Daoy (cell line): Measurements from ENCODE around the gene AUH. TPM values are rescaled to one million over a fixed set of nuclear protein-coding genes. Genes with fewer than 3 reads are reported as not detected.

Source experiments
- DNase-seq: peaks from one replicate; pipeline ENCODE4 v3.0.0-alpha.2; 2015; ENCODE audit warnings: low read depth
- total RNA-seq: library from RNA; depleted of rRNA; stranded (reverse); fragments of >200 nt; shearing (Covaris generic); gene quantifications from 2 replicates; pipeline ENCODE4 v1.2.3, GENCODE V29; 2014

Gene AUH
- total RNA-seq, 1 experiment from 2014 or later: 21.4 TPM

DNA sequence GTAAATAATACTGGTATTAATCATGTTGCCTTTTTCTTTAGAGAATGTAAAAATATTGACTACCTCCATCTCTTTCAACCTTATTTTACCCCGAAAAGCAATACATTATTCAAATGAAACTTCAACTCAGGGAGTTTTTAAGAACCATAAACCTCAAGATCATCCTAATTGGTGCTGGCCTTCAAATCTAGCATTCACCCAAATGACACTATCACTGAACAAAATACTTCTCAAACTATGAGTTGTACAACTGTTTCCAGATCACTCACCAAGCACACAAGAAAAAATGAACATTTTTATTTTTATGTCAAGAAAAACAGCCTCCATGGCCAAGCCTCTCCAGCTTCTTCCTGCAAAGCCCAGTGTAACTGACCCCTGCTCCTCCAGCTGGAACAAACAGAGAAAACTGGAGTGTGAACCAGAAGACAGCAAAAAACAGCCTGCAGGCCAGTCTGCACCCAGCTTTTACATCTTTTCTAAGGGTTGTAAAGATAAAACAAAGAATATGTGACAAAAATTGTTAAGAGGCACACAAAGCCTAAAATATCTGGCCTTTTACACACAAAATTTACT lies 21.2 kb downstream of the AUH start:
- no peak for DNase-seq

DNA sequence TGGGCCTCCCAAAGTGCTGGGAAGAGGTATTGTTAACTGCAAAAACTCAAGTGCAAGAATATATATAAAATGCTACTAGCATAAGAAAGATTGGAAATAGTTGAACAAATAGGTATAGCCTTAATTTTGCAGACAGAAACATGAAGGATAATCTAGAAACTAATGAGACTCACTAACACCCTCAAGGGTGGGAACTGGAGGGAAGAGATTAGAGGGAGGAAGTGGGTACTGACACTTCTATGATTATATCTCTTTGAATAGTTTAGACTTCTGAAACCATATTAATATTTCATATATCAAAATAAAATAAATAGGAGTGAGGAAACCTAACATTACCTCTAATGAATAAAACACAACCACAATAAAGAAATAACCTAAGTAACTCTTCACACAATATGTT lies 23.0 kb downstream of the AUH start:
- no peak for DNase-seq

DNA sequence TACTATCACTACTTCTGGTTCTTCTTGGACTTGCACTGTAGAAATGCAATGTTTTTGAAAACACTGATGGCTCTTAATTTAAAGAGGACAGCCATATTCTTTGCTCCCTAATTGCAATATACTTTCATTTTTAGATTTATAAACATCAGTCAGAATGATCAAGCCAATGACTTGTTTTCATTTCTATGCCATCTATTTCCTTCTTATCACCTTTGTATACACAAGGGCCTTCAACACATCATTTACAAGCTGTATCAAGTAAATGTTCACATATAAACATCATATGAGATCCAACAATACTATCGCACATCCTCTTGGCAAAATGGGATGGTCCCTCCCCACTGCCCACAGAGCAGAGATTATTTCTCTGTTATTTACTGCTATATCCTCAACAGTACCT lies 24.9 kb downstream of the AUH start:
- no peak for DNase-seq

DNA sequence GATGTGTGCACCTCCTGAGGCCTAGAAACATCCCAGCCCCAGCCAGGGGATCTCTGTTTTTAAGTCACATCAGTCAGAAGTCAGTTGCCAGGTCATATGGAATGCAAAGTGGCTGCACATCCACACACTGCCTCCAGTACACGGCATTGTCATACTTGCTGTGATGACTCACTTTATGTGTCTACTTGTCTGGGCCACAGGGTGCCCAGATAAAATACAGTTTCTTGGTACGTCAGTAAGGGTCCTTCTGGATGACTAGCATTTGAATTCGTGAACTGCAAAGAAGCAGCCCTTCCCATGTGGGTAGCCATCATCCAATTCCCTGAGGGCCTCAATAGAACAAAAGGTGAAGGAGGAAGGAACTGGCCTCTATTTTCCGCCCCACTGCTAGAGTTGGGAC lies 27.7 kb downstream of the AUH start:
- DNase-seq: peak; percentile 51

DNA sequence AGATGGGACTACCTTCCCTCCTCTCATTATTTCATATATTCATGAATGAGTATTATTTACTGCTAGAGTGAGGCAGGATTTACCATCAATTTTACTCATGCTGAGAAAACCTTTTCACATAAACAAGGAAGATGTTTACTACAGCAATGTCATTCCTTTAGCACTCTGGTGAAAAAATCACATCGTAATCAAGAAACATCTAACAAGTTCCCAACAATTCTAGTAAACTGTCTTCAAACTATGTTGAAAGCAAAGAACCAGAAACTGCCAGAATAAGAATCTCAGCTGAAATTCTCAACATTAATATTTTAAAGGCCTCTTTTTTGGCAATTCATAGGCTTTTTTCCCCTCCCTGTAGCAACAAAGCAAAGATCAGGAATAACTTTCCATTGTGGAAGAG lies 28.2 kb downstream of the AUH start:
- no peak for DNase-seq

DNA sequence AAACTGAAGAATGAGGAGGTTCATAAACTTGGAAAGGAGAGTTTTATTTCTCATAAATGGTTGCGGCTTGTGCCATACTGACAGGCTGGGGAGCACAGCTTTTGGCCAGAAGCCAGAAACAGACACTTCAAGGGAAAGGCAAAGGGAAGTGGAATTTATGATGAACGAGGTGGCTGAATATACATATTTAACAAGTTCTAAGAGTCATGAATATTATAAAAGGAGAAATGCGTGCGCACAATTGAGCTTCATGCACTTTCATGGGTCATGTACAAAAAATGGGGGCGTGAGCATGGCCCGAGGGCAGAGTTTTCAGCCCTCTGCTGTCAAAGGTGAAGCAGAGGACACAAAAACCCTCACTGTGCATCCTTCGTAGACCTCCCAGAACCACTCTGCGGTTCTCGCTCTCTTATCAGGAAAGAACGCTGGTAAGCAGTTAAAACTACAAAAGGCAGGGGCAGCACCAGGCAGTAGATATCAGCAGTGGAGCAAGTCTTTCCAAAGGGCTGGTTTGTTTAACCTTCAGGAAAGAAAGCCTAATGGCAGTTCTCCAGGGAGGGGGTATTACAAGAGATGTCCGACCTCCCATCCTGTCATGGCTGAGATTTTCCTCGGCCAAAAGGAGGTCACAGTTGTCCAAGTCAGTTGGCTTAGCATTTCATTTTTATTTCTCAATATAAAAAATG lies 29.0 kb downstream of the AUH start:
- no peak for DNase-seq

DNA sequence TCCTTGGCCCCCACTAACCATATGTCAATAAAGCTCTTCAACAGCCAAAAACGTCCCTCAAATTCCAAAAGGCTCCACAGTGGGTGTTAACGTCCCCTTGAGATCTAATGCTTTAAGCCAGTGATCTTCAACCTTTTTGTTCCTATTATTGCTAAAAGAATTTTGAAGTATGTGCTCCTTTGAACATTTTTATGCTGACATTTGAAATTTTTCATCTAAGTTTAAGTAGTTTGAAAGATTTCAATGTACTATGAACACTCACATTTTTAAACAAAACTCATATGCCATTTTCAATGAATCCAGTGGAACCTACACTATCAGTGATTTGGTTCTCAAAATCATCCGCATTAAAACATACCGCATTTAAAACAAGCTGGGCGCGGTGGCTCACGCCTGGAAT lies 29.9 kb downstream of the AUH start:
- DNase-seq: no peak

DNA sequence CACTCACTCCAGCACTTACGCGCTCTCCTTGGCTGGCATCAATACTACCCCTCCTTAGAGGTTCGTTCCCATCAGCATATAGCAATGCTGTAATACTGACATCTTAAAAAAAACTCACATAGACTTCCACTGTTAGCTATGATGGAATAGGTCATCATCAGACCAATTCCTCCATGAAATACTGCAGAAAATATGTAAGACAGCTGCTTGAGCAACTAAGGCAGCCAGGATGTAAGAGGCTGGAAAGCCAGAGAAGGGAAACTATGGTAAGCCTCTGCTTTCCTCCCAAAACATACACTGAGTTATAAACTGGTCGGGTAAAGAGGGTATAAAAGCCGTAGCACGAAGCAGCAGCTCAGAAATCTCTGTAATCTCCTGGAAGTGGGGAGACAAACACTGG lies 33.5 kb downstream of the AUH start:
- no peak for DNase-seq

DNA sequence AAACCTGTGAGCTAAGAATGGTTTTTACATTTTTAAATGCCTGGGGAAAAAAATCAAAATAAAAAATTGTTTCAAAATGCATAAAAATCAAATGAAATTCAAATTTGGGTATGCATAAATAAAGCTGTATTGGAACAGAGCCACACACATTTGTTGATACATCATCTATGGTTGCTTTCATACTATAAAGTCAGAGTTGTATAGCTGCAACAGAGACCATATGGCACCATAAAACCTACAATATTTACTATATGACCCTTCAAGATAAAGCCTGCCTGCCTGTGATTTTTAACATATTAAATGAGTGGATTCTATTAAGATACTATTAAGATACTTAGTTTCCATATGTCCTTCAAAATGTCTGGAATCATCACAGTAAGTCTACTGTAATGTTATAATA lies 40.0 kb downstream of the AUH start:
- no peak for DNase-seq

DNA sequence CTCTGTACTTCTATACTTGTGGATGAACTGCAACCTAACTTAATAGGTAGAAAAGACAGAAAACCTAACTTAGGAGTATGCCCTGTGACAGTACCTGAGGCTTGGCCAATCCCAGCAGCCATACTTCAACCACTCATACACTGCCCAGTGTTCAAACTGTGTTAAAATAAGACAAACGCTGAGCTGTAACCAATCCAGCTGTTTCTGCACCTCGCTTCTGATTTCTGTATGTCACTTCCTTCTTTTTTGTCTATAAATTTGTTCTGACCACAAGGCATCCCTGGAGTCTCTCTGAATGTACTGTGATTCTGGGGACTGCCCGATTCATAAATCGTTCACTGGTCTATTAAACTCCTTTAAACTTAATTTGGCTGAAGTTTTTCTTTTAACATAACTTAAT lies 41.4 kb downstream of the AUH start:
- no peak for DNase-seq

DNA sequence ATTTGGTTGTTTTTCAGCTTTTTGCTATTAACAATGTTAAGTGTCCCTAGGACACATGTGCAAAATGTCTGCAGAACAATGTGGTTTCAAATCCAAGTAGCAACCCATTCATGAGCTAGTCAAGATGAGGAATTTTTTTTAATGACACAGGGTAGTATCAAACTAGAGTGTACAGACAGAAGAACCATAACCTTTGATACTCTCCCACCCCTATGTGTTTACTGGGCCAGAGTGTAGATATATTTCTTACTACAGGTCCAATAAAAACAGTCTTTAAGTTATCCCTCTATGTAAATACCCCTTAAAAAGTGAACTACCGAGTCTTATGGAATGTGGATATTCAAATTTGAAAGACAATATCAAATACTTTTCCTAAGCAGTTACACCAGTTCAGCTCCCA lies 45.6 kb downstream of the AUH start:
- DNase-seq: no peak

DNA sequence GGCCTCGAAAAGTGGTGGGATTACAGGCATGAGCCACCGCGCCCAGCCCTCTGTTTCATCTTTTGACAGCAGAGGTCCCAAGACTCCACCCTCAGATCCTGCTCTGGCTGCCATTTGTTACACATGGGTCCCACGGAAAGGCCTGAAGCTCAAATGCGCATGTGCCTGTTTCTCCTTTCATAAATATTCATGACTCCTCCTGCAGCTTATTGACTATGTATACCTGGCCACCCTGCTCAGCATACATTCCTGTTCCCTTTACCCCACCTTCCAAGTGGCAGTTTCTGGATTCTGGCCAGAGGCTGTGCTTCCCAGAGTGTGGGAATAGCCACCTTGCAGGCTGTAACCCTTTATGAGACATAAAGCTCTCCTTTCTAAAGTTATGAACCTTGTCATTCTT lies 46.5 kb downstream of the AUH start:
- no peak for DNase-seq

DNA sequence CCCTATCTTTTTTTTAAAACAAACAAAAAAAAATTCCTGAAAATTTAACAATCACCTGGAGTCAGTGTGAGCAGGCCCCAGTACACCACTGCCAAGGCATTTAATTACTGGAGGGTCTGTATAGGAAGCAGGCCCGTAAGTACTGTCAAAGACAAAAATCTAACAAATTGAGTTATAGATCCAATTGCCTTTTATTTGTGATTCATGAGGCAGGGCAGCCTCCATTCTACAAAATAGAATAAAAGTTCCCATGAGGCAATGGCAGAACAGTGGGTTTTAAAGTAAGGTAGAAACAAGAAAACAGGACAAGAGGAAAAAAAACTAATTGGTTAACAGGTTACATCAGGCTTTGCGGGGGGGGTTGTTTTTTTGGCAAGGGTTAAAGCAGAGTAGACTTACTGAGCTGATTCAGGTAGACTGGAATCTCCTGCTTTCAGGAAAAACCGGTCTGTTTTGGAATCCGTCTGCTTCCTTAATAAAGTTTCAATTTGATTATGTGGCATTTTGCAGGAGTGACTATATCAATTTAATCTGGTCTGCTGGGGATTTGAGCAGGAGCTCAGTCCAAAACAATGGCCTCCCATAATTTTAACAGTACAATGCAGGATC lies 48.9 kb downstream of the AUH start:
- DNase-seq: no peak

DNA sequence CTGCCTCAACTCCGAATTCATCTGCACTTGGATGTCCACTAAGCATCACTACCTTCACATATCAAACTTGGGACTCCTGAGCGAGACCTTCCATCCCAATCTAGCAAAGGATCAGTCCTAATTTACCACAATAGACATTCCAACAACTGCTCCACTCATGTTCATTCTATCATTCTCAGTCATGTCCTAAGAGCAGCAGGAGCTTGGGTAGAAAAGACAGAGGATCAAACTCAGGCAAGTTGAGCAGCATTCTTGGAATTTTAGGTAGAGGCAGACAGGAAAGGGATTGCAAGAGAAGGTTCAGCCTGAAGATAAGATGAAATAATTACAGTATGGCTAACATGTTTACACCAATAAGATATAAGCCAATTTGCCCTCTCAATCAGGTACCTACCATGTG lies 51.7 kb downstream of the AUH start:
- no peak for DNase-seq

DNA sequence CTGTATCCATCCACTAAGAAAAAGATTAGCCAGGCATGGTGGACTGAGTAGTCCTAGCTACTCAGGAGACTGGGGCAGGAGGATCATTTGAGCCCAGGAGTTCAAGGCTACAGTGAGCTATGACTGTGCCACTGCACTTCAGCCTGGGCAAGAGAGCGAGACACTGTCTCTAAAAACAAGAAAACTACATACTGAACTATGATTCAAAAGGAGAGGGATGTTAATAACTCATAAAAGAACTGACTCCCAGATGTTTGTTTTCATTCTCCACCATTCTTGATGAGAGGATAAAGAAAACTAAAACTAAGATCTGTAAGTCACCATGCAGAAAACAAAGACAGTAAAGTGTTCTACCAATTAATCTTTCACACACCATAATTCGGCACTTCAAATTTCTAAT lies 53.5 kb downstream of the AUH start:
- no peak for DNase-seq

DNA sequence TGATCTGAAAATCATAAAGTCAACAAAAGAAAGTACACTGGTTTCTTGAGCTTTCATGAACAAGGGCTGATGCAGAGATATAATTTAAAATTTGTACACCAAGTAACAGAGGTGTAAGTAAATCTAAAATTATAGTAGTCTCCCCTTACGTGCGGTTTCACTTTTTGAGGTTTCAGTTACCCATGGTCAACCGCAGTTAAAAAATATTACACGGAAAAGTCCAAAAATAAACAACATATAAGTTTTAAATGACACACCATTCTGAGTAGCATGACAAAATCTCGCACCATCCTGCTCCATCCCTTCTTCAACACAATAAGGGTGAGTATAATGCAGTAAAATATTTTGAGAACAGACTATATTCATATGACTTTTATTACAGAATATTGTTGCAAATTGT lies 54.4 kb downstream of the AUH start:
- no peak for DNase-seq

DNA sequence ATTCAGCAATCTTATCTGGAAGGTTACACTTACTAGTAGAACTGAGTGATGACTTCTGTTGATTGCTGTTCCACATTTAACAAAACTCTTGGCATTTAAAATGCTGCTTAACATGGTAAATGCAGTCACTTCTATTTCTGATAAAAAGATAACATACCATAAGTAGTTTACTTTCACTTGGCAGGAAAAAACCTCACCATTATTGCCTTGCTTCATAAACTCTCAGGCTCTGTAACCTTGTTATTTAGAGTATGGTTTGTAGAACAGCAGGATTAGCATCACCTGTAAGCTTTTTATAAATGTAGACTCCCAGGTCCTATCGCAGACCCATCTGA lies 55.5 kb downstream of the AUH start:
- no peak for DNase-seq

DNA sequence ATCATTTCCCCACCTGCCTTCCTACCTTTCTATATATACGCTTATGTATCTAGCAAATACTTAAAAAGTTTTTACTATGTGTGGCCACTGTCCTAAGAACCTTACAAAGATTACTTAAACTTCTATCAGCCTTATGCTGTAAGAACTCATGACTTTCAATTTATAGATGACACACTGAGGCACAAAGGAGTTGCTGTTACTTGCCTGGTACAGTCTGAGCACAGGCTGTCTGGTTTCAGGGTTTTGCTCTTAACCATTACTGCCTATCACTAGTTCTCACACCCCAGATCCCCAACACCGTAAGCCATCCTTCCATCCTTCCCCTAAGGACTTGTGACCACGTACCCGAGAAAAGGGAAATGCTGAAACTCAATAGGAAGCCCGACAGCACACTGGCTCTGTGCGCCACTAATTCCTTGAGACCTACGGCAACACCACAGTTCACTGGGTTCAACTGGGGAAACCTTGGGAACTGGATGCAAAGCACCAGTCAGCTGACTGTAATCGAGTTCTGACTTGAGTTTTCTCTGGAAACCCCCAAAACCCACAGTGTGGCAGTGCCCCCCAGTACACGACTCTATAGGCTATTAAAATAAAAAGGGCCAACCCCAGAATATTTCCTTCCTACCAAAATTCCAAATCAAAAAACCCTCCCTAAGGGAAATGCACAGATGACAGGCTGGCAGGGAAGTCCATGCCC lies 56.0 kb downstream of the AUH start:
- DNase-seq: no peak

DNA sequence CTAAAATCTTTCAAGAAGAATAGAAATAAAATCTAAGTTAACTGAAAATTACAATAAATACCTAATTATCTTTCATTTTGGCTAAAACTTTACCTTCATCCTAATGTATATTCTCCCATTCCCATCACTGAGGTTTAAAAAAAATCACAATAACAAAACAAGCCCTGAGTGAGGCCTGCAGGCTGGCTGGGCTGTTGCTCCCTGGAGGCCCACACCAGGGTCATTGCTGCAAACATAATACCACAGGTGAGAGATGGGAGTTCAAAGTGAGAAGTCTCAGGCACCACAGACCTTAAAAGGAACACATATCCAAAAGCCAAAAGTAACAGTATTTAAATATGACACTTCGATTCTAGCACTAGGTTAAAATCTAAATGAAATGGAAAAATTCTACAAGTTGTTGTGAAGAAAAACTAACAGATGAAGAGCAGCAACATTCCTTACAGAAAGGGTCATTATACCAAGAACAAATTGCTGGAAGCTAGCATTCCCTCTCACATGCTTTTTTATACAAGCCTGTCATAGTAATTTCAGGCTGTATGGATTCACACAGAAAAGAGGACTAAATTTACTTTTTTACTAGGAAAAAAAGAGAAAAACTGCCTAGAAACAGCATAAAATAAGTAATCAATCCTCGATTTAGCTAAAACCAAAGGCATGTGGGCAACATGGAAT lies 57.8 kb downstream of the AUH start:
- no peak for DNase-seq

DNA sequence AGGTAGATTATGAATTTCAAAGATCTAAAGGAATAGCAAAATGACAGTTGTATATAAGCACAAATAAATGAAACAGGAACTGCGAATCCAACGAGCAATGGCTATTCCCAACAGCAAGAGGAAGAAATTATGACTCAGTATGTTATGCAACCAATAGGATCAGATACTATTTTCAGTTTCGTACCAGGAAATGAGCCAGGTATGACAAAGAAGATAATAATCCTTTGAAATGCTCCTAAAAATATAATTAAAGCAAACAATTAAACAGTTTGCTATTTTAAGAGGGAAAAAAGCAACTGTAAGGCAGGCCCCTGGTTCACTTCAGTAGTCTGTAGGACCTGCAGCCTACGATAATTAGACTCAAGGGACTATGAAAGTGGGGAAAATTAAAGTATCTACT lies 58.9 kb downstream of the AUH start:
- peak; percentile 58 for DNase-seq

DNA sequence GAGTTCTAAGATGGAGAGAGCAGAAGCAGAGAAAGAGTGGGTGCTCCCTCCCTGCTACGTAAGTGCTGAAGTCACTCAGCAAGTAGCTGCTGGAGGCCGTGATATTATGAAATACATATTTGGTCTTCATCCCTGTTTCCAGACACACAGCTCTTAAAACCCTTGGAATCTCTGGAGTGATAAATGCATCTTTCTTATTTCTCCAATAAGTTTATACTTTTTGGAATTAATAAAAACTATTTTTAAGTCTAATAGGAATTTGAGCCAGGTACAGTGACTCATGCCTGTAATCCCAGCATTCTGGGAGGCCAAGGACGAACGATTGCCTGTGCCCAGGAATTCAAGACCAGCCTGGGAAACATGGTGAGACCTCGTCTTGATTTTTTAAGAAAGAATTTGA lies 60.6 kb downstream of the AUH start:
- no peak for DNase-seq

DNA sequence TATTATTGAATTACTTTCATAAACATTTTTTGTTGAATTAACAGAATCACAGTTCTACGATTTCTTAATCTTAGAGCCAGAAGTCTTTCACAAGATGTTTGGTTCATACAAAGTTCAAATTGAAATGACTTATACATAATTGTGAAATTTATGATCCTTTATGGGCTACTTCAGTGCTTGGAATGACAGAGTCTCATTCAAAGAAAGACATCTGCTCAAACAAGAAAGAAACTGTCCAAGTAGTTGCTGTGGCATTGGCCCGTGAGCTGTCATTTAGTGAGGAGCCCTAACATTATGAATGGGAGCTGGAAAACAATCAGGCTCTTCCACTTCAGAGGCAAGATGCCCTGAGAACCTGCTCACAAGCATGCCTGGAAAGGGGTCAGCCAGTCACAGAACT lies 63.4 kb downstream of the AUH start:
- no peak for DNase-seq

DNA sequence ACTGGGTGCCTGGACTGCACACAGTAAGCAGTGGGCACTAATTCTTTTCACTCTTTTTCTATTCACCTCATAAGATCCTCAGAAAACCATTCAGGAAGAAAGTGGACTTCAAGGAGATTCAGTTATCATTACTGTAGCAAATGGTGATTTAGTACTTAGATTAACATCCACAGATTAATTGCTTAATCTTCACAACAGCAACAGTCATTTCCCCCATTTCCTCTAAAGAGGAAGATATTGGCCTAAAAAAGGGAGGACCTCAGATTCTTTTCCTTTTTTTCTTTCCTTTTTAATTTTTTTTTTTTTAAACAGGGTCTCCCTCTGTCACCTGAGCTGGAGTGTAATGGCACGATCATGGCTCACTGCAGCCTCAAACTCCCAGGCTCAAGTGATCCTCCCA lies 64.4 kb downstream of the AUH start:
- DNase-seq: no peak
